ENCODE measurements around the gene DTD1. TPM values are rescaled to one million over a fixed set of nuclear protein-coding genes. Genes with fewer than 3 reads are reported as not detected.
"Not testable (repeated sequence)": the region's sequence is repeated elsewhere in the genome, so short reads cannot be mapped to it uniquely, and the experiment has no call there.

The DTD1 gene
- total RNA-seq, 1 donor from 2014 or later = 22.2 TPM

DNA sequence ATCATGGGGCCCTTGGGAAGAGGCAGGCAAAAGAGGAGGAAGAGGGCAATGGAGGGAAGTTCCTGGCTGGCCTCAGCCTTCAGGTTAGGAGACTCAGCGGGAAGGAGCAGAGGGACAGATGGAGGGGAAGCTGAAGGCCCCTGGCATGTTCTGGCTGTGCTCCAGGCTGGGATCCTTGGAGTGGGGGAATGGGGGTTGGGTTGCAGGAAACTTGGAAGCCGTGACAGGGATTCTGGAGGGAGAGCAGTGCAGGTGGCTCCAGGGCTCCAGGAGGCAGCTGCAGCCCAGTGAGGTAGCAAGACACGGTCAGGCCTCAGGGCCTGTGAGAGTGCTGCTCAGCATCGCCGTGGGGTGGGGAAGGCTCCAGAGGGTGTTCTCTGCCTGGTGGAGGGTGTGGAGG, 161.1 kb downstream of the DTD1 start:
- H3K36me3 Mint-ChIP-seq (ENCODE audit: low read depth) = peaks cover 11% of the 10 kb centered on the region
- no peaks in the 10 kb centered on the region for H3K27me3 Mint-ChIP-seq (ENCODE audit: low read depth)
- no peak overlapping the region for H3K4me3 Mint-ChIP-seq (ENCODE audit: unreplicated experiment)
- no peak overlapping the region for H3K27ac Mint-ChIP-seq (ENCODE audit: unreplicated experiment)
- H3K9me3 Mint-ChIP-seq (ENCODE audit: low read depth) = no peaks in the 10 kb centered on the region
- no peak for DNase-seq (ENCODE audit: low spot score)
- TF ChIP-seq, protein P1, sequence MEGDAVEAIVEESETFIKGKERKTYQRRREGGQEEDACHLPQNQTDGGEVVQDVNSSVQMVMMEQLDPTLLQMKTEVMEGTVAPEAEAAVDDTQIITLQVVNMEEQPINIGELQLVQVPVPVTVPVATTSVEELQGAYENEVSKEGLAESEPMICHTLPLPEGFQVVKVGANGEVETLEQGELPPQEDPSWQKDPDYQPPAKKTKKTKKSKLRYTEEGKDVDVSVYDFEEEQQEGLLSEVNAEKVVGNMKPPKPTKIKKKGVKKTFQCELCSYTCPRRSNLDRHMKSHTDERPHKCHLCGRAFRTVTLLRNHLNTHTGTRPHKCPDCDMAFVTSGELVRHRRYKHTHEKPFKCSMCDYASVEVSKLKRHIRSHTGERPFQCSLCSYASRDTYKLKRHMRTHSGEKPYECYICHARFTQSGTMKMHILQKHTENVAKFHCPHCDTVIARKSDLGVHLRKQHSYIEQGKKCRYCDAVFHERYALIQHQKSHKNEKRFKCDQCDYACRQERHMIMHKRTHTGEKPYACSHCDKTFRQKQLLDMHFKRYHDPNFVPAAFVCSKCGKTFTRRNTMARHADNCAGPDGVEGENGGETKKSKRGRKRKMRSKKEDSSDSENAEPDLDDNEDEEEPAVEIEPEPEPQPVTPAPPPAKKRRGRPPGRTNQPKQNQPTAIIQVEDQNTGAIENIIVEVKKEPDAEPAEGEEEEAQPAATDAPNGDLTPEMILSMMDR (IDR thresholded peaks at IDR 0.05) = no peak
- peaks cover 10% of the 10 kb centered on the region for H3K4me1 Mint-ChIP-seq (ENCODE audit: low read depth)

GRCh38 chr20:18749528-18749927, 161.7 kb downstream of the DTD1 start:
- no peak for DNase-seq (ENCODE audit: low spot score)
- TF ChIP-seq, protein P1 (IDR thresholded peaks at IDR 0.05) = no peak
- H3K27ac Mint-ChIP-seq (ENCODE audit: unreplicated experiment) = no peak overlapping the region
- H3K36me3 Mint-ChIP-seq (ENCODE audit: low read depth) = peaks cover 11% of the 10 kb centered on the region
- H3K4me1 Mint-ChIP-seq (ENCODE audit: low read depth) = peaks cover 12% of the 10 kb centered on the region
- no peaks in the 10 kb centered on the region for H3K27me3 Mint-ChIP-seq (ENCODE audit: low read depth)
- H3K9me3 Mint-ChIP-seq (ENCODE audit: low read depth) = no peaks in the 10 kb centered on the region
- no peak overlapping the region for H3K4me3 Mint-ChIP-seq (ENCODE audit: unreplicated experiment)

- no peak for DNase-seq (ENCODE audit: low spot score)
- no peak overlapping the region for H3K4me3 Mint-ChIP-seq (ENCODE audit: unreplicated experiment)
- H3K4me1 Mint-ChIP-seq (ENCODE audit: low read depth) = peaks cover 12% of the 10 kb centered on the region
- H3K27me3 Mint-ChIP-seq (ENCODE audit: low read depth) = no peaks in the 10 kb centered on the region
- H3K36me3 Mint-ChIP-seq (ENCODE audit: low read depth) = peaks cover 4% of the 10 kb centered on the region
- no peak overlapping the region for H3K27ac Mint-ChIP-seq (ENCODE audit: unreplicated experiment)
- TF ChIP-seq, protein P1 (IDR thresholded peaks at IDR 0.05) = no peak
- H3K9me3 Mint-ChIP-seq (ENCODE audit: low read depth) = no peaks in the 10 kb centered on the region
Measured at GRCh38 chr20:18750735-18751134, 162.9 kb downstream of the DTD1 start.

DNA sequence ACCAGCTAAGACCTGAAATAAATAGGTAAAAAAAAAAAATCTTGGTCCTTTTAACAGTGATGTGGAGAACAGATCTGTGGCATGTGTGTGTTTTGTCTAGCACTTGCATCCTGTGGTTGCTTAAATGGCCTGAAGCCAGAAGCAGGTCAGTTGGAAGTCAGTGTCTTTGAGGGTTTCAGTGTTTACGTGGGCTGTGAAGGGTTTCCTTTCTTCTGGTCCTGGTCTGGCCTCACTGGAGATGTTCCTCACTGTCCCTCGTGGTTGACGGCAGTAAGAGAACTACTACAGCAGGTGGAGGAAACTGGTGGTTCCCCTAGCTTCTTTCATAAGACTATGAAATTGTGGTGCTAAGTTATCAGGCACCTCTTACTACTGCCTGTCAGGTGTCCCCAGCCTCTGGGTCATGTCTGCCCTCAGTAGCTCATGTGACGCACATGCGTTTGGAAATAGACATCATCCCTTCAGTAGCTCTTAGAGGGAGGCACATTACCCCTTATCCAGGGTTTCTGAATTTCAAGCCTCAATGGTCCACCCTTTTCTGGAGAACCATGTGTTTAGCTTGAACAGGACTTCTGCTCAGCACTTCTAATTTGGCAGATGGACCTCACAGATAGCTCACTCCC, 166.3 kb downstream of the DTD1 start:
- no peak for DNase-seq (ENCODE audit: low spot score)
- H3K36me3 Mint-ChIP-seq (ENCODE audit: low read depth) = no peaks in the 10 kb centered on the region
- no peak overlapping the region for H3K27ac Mint-ChIP-seq (ENCODE audit: unreplicated experiment)
- H3K4me1 Mint-ChIP-seq (ENCODE audit: low read depth) = peaks cover 12% of the 10 kb centered on the region
- H3K4me3 Mint-ChIP-seq (ENCODE audit: unreplicated experiment) = no peak overlapping the region
- peaks cover 8% of the 10 kb centered on the region for H3K9me3 Mint-ChIP-seq (ENCODE audit: low read depth)
- TF ChIP-seq, protein P1 (IDR thresholded peaks at IDR 0.05) = no peak
- no peaks in the 10 kb centered on the region for H3K27me3 Mint-ChIP-seq (ENCODE audit: low read depth)

DNA sequence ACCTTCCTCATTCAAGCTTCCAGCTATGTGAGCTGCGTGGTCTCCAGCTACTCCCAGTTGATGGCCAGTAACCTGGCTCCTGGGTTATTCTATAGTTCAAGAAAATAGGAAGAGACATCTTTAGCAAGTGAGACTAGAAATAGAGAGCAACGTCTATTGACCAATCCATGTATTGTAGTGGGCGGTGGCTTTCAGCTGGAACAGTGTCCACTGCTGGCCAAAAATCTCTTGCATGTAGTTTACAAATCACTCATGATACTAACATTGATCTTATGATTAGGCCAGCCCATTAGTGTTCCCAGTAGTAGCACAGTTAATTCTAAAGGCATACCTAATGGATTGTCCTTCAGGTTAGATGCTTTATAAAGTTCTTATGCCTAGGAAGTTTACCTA, 166.8 kb downstream of the DTD1 start:
- Mint-ChIP-seq H3K27ac (ENCODE audit: unreplicated experiment) (no peak overlapping the region), H3K36me3 (ENCODE audit: low read depth) (no peaks in the 10 kb centered on the region)

DNA sequence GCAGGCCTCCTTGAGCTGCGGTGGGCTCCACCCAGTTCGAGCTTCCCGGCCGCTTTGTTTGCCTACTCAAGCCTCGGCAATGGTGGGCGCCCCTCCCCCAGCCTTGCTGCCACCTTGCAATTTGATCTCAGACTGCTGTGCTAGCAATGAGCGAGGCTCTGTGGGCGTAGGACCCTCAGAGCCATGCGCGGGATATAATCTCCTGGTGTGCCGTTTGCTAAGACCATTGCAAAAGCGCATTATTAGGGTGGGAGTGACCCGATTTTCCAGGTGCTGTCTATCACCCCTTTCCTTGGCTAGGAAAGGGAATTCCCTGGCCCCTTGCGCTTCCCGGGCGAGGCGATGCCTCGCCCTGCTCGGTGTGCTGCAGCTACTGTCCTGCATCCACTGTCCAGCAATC, 173.0 kb downstream of the DTD1 start:
- H3K27ac Mint-ChIP-seq (ENCODE audit: unreplicated experiment) = not testable (repeated sequence)

More for the DNA sequence above, 166.8 kb downstream of the DTD1 start:
- no peak for DNase-seq (ENCODE audit: low spot score)
- H3K27me3 Mint-ChIP-seq (ENCODE audit: low read depth) = no peaks in the 10 kb centered on the region
- peaks cover 12% of the 10 kb centered on the region for H3K4me1 Mint-ChIP-seq (ENCODE audit: low read depth)
- TF ChIP-seq, protein P1 (IDR thresholded peaks at IDR 0.05) = no peak
- no peak overlapping the region for H3K4me3 Mint-ChIP-seq (ENCODE audit: unreplicated experiment)
- H3K9me3 Mint-ChIP-seq (ENCODE audit: low read depth) = peaks cover 11% of the 10 kb centered on the region

More for the DNA sequence above, 173.0 kb downstream of the DTD1 start:
- not testable (repeated sequence) for H3K27me3 Mint-ChIP-seq (ENCODE audit: low read depth); H3K4me1 Mint-ChIP-seq (ENCODE audit: low read depth); H3K4me3 Mint-ChIP-seq (ENCODE audit: unreplicated experiment); DNase-seq (ENCODE audit: low spot score)
- Mint-ChIP-seq H3K9me3 (ENCODE audit: low read depth) (peaks cover 20% of the 10 kb centered on the region), H3K36me3 (ENCODE audit: low read depth) (peaks cover 11% of the 10 kb centered on the region)

Data from chondrocyte (in vitro differentiated cells).